Measurements from ENCODE around the gene PPARG.

Gene PPARG

DNA sequence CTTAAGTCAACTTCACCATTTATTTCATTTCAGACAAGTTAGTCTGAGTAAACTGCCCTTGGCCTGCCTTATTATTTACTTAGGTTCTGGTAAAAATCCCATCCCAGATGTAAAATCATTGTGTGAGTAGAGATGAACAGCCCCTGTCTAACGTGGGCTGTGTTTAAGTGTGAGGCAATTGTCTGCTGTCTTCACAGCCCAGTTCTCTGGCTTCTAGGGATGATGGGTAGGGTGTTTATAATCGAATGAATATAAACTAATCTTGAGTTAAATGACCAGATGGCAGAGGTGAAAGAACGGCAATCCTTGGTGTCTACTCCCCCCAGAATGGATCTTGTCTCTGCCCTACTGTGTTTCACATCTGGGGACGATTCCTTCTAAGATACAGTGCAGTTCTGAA, 20.8 kb downstream of the PPARG start:
- no peak overlapping the region for H3K4me3 ChIP-seq (ENCODE audit: low read depth, low read length)
- DNase-seq (ENCODE audit: low read depth), result no peak
- TF ChIP-seq, protein P1, sequence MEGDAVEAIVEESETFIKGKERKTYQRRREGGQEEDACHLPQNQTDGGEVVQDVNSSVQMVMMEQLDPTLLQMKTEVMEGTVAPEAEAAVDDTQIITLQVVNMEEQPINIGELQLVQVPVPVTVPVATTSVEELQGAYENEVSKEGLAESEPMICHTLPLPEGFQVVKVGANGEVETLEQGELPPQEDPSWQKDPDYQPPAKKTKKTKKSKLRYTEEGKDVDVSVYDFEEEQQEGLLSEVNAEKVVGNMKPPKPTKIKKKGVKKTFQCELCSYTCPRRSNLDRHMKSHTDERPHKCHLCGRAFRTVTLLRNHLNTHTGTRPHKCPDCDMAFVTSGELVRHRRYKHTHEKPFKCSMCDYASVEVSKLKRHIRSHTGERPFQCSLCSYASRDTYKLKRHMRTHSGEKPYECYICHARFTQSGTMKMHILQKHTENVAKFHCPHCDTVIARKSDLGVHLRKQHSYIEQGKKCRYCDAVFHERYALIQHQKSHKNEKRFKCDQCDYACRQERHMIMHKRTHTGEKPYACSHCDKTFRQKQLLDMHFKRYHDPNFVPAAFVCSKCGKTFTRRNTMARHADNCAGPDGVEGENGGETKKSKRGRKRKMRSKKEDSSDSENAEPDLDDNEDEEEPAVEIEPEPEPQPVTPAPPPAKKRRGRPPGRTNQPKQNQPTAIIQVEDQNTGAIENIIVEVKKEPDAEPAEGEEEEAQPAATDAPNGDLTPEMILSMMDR (IDR thresholded peaks at IDR 0.05; ENCODE audit: low read depth, low read length, missing control alignments), result no peak

DNA sequence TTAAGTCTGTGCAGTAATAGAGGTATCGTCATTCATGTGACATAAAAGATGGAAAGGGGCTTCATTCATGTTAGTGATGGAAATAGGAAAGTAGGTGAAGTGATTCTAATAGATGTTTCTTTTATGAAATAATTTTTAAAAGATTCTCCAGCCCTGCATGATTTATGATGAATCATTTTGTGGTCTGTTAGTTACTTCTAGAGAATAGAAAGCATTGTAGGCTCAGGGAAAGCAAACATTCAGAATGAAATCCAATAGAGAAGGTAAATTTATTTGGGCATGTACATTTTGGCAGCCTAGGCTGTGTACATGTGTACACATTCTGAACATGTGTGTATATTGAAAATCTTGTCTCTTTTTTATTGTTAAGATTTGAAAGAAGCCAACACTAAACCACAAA, 23.1 kb downstream of the PPARG start:
- TF ChIP-seq, protein P1 (IDR thresholded peaks at IDR 0.05; ENCODE audit: low read depth, low read length, missing control alignments), result no peak
- no peak overlapping the region for H3K4me3 ChIP-seq (ENCODE audit: low read depth, low read length)
- no peak for DNase-seq (ENCODE audit: low read depth)

DNA sequence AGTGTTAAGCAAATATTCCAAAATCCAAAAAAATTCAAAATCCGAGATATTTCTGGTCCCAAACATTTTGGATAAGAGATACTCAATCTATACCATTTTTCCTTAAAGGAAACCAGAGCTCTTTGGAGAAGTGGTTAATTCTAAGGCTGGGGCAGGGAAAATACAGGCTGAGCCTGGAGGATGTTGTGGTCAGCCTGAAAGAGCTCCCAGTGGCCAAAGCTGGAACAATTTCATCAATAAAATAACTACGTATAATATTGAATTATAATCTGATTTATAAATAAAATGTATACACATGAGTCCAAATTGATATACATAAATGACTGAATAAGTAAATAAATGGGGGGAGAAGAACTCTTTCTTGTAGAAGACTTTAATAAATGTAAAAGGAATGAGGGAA, 24.6 kb downstream of the PPARG start:
- DNase-seq (ENCODE audit: low read depth), result no peak
- no peak overlapping the region for H3K4me3 ChIP-seq (ENCODE audit: low read depth, low read length)
- TF ChIP-seq, protein P1 (IDR thresholded peaks at IDR 0.05; ENCODE audit: low read depth, low read length, missing control alignments), result no peak

DNA sequence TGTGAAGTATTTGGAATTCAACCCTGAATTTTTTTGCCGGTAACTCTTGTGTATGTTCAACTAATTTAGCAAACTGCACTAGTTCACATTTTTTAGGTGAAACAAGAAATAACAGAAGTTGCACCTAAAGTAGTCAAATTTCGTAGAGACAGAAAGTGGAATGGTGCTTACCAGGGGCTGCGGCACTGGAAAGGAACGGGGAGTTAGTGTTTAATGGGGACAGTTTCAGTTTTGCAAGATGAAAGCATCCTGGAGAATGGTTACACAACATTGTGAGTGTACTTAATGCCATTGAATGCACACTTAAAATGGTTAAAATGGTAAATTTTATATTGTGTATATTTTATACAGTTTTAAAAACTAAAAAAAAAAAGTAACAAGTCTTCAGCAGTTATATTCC, 27.4 kb downstream of the PPARG start:
- DNase-seq (ENCODE audit: low read depth), result no peak
- no peak overlapping the region for H3K4me3 ChIP-seq (ENCODE audit: low read depth, low read length)
- TF ChIP-seq, protein P1 (IDR thresholded peaks at IDR 0.05; ENCODE audit: low read depth, low read length, missing control alignments), result no peak

DNA sequence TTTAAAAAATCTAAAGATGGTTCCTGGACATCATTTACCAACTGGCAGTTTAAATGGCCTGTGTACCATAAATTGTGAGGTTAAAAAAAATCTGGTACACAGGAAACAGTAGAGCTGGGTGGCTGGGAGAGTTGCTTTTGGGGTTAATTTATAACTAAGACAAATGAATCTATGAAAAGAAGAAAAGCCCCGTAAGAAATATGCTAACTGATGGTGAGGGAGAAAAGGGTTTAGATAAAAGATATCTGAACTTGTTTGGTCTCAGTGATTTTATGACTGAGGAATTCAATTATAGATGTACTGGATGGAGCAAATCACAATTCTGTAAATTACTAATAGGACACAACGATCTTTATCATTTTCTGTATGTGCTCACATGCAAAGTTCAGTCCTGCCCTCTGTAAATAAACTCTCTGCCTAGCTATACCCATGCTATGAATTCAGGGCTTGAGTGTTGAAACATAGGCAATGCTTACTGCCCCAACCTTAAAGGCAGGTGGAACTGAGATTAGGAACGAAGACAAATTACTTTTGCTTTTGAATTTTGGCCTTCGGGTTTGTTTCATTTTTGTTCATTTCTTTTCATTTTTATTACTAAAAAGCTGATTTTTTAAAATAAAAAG, 28.0 kb downstream of the PPARG start:
- H3K4me3 ChIP-seq (ENCODE audit: low read depth, low read length), result no peak overlapping the region
- TF ChIP-seq, protein P1 (IDR thresholded peaks at IDR 0.05; ENCODE audit: low read depth, low read length, missing control alignments), result no peak

DNA sequence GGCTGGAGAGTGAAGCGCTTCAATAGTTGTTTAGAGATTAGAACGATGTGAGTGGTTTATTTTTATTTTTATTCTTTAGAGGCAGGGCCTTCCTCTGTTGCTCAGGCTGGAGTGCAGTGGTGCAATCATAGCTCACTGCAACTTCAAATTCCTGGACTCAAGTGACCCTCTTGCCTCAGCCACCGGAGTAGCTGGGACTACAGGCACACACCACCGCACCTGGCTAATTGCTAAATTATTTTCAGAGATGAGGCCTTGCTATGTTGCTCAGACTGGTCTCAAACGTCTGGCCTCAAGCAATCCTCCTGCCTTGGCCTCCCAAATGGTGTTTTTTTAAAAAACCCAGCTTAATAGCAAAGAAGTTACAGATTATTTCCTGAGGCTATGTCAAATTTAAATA, 29.0 kb downstream of the PPARG start:
- DNase-seq (ENCODE audit: low read depth), result no peak
- TF ChIP-seq, protein P1 (IDR thresholded peaks at IDR 0.05; ENCODE audit: low read depth, low read length, missing control alignments), result no peak
- H3K4me3 ChIP-seq (ENCODE audit: low read depth, low read length), result no peak overlapping the region

More for the DNA sequence above, 28.0 kb downstream of the PPARG start:
- no peak for DNase-seq (ENCODE audit: low read depth)

Data from GM12864 (cell line).